Upper lobe of left lung (tissue), 6 donors: ENCODE results near the gene OLFM2. TPM values are rescaled to one million over a fixed set of nuclear protein-coding genes. Genes with fewer than 3 reads are reported as not detected.

ENCODE experiments used
- ATAC-seq, 2 donors: fragments of 200-7000 bp; cut with Tn5 transposase; one replicate each; pipeline ENCODE4 v1.9.1; 2022; ENCODE audit warnings: mild to moderate bottlenecking in 2 of 2, moderate library complexity in 2 of 2; ENCODE audit not compliant: low FRiP score in 2 of 2
- DNase-seq, 2 donors: peaks; one replicate each; pipeline ENCODE4 v3.0.0-alpha.2; 2019 to 2020
- H3K27ac ChIP-seq, 4 donors: fragments of 200-600 bp; sonication (generic); one replicate each; pipeline ENCODE4 v1.5.1; 2016 to 2019
- H3K27me3 ChIP-seq, 4 donors: fragments of 200-600 bp; sonication (generic); one replicate each; pipeline ENCODE4 v1.5.1; 2017 to 2019
- H3K36me3 ChIP-seq, 4 donors: fragments of 200-600 bp; sonication (generic); one replicate each; pipeline ENCODE4 v1.5.1; 2016 to 2019
- H3K4me1 ChIP-seq, 4 donors: fragments of 200-600 bp; sonication (generic); one replicate each; pipeline ENCODE4 v1.5.1; 2018 to 2019
- H3K4me3 ChIP-seq, 4 donors: fragments of 200-600 bp; sonication (generic); one replicate each; pipeline ENCODE4 v1.5.1; 2017 to 2019; ENCODE audit warnings: mild to moderate bottlenecking in 2 of 4, moderate library complexity in 1 of 4
- H3K9me3 ChIP-seq, 4 donors: fragments of 200-600 bp; sonication (generic); one replicate each; pipeline ENCODE4 v1.5.1; 2018 to 2019
- CTCF ChIP-seq, 6 experiments: fragments of 450-650 bp in 4 of 6; fragments of 200-600 bp in 2 of 6; sonication (generic) in 2 of 6; IDR thresholded peaks; one replicate each; pipeline ENCODE4 v1.5.1; 2016 to 2019; ENCODE audit warnings: antibody characterized with exemption in 6 of 6
- EP300 ChIP-seq, 4 donors: sonication (generic); formaldehyde crosslinking; IDR thresholded peaks; one replicate each; pipeline ENCODE4 v1.5.1; 2017; ENCODE audit warnings: antibody characterized with exemption in 4 of 4, control low read depth in 2 of 4
- POLR2A ChIP-seq, 4 donors: fragments of 450-650 bp; IDR thresholded peaks; one replicate each; pipeline ENCODE4 v1.5.1; 2016 to 2017; ENCODE audit warnings: antibody characterized with exemption in 4 of 4, mild to moderate bottlenecking in 2 of 4
- POLR2AphosphoS5 ChIP-seq, 2 donors: sonication (generic); formaldehyde crosslinking; IDR thresholded peaks; one replicate each; pipeline ENCODE4 v1.5.1; 2017; ENCODE audit warnings: antibody characterized with exemption in 2 of 2
- WGBS, 2 donors: methylation state at CpG; one replicate each; pipeline ENCODE4 v1.1.5; 2017 to 2018; 5-methylcytosine and 5-hydroxymethylcytosine counted together
- total RNA-seq, 6 donors: library from RNA; depleted of rRNA in 4 of 6; stranded (reverse); fragments of >200 nt in 4 of 6; gene quantifications; one replicate each; pipeline versions ENCODE4 v1.1.0 to v1.2.1, GENCODE V29; 2016 to 2021
- donor health status: DM: no; HTN: no; CAD: no; lungs with moderate emphysema.
- donor health status: DM: no; HTN: yes; CAD: no; lungs with severe emphysema.

Gene OLFM2
- total RNA-seq, 6 donors from 2014 or later = 0.98 to 11.3 (median 4.7) TPM; not detected in 1

DNA sequence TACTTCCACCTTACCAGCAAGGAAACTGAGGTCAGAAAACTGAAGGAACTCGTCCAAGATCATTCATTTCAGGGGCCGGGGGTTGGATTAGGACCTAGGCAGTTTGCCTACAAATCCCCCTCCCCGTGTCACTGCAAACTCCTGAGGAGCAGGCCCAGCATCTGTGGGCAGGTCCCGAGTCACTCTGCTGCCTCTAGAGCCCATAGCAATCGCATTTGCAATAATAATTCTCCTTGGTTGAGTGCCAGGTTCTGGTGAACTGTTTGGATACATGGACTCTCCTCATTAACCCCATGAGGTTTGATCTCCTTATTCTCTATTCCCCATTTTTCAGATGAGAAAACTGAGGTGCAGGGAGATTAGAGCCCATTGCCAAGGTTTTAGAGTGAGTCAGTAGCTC is 100.3 kb downstream of the OLFM2 start:
- H3K27ac ChIP-seq = peak overlapping the region in 1 of 4 donors; percentile 87
- TF ChIP-seq CTCF (IDR thresholded peaks at IDR 0.05) (no peak), EP300 (IDR thresholded peaks at IDR 0.05) (no peak), POLR2A (IDR thresholded peaks at IDR 0.05) (no peak), POLR2AphosphoS5 (IDR thresholded peaks at IDR 0.05) (no peak)
- H3K4me3 ChIP-seq = peak overlapping the region; percentile 91 to 100 (median 92)
- no peaks in the 10 kb centered on the region for H3K9me3 ChIP-seq
- H3K4me1 ChIP-seq = peaks cover 8 to 18% (median 13%) of the 10 kb centered on the region in 4 donors
- peaks cover 0 to 29% (median 24%) of the 10 kb centered on the region in 4 donors for H3K36me3 ChIP-seq
- DNase-seq (no peak), ATAC-seq (no peak)
- WGBS, 2 donors = 0 to 8% methylated on average over 5 of the region's 5 CpGs
- H3K27me3 ChIP-seq = no peaks in the 10 kb centered on the region

DNA sequence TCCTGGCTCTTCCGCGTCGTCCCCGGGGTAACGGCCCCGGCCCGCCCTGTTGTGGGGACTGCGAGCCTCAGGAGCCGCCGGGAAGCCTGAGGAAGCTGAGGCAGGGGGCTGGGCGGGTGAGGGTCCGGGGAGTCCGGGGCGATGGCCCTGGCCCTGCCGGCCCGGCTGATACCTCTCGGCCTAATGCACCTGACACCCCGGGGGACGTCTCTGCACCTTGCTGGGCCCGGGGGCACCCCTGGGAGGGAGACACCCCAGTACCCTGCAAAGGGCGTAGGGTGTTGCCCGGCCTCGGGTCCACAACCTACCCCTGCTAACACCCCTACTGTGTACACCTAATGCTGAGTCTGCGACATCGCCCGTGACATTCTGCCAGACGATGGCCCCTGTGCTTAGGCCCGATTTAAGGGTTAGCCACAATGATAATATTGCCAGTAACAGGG is 100.8 kb downstream of the OLFM2 start:
- DNase-seq (no peak), ATAC-seq (peak in 1 of 2 donors; percentile 40)
- peak overlapping the region; percentile 47 to 87 (median 77) for H3K27ac ChIP-seq
- WGBS, 2 donors = 0 to 3% methylated on average over 8 to 21 of the region's 28 CpGs
- H3K4me1 ChIP-seq = peaks cover 8 to 18% (median 13%) of the 10 kb centered on the region in 4 donors
- peak overlapping the region; percentile 91 to 100 (median 92) for H3K4me3 ChIP-seq
- no peaks in the 10 kb centered on the region for H3K9me3 ChIP-seq
- no peaks in the 10 kb centered on the region for H3K27me3 ChIP-seq
- no peak for TF ChIP-seq POLR2A (IDR thresholded peaks at IDR 0.05)
- TF ChIP-seq EP300 (IDR thresholded peaks at IDR 0.05) = no peak
- TF ChIP-seq POLR2AphosphoS5 (IDR thresholded peaks at IDR 0.05) = no peak
- TF ChIP-seq CTCF (IDR thresholded peaks at IDR 0.05) = no peak
- peaks cover 0 to 28% (median 23%) of the 10 kb centered on the region in 4 donors for H3K36me3 ChIP-seq

DNA sequence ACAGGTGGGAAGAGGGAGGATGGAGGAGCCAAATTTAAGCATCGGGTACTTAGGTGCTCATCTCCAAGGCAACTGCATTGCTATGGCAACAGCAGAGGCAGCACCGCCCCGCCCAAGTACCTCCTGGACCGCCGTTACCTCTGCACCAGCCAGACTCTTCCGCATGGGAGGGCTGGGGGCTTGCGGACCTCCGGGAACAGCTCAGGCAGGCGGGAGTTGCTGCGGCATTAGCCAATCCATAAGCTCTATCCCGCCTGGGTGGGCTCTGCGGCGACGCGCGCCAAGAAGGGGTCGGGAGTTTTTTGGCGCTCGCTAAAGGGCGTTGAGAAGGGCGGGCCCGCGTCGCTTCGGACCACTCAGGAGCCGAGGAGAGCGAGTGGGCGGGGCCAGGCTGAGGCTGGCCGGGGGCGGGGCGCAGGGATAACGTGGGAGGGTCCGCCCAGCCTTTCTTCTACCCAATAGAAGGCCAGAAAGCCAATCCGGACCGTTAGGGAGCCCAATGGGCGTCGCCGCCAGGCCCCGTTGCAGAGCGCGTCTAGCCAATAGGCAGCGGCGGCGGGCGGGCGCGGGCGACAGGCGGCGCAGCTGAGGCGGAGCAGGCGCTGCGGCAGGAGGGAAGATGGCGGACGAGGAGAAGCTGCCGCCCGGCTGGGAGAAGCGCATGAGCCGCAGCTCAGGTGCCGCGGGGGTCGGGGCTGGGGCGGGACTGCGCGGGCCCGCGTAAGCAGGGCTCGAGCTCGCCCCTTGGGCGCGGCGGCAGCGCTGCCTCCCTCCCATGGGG is 101.4 kb downstream of the OLFM2 start, which contains the start of gene PIN1:
PIN1 (plus strand) TSS at position 593 of the 781 bp plus-strand sequence; CDS start at position 620, 27 bp downstream.
- H3K27ac ChIP-seq = peak within 1 kb of the TSS; percentile 47 to 87 (median 77)
- no peaks in the 10 kb centered on the region for H3K9me3 ChIP-seq
- DNase-seq = peak; percentile 99 to 100
- peaks cover 8 to 18% (median 13%) of the 10 kb centered on the region in 4 donors for H3K4me1 ChIP-seq
- H3K36me3 ChIP-seq = peaks cover 0 to 28% (median 22%) of the 10 kb centered on the region in 4 donors
- WGBS, 2 donors = 0 to 1% methylated on average over 30 to 42 of the region's 73 CpGs
- no peaks in the 10 kb centered on the region for H3K27me3 ChIP-seq
- ATAC-seq = peak; percentile 99 to 100
- peak within 1 kb of the TSS; percentile 91 to 100 (median 92) for H3K4me3 ChIP-seq
- no peak for TF ChIP-seq EP300 (IDR thresholded peaks at IDR 0.05)
- TF ChIP-seq CTCF (IDR thresholded peaks at IDR 0.05) = peak; percentile 42 to 82 (median 68)
- peak in 1 of 4 donors; percentile 58 for TF ChIP-seq POLR2A (IDR thresholded peaks at IDR 0.05)
- TF ChIP-seq POLR2AphosphoS5 (IDR thresholded peaks at IDR 0.05) = peak; percentile 53 to 63

- Histone ChIP-seq H3K9me3 (no peaks in the 10 kb centered on the region), H3K36me3 (peaks cover 0 to 28% (median 21%) of the 10 kb centered on the region in 4 donors), H3K27me3 (no peaks in the 10 kb centered on the region), H3K4me1 (peaks cover 8 to 22% (median 14%) of the 10 kb centered on the region in 4 donors), H3K27ac (peak overlapping the region in 2 of 4 donors; percentile 25 to 87), H3K4me3 (peak overlapping the region; percentile 48 to 100 (median 92))
- ATAC-seq (no peak), DNase-seq (no peak)
- TF ChIP-seq CTCF (IDR thresholded peaks at IDR 0.05) = no peak
- TF ChIP-seq POLR2A (IDR thresholded peaks at IDR 0.05) = no peak
- WGBS, 2 donors = 74 to 78% methylated on average over 6 of the region's 6 CpGs
These were observed 102.0 kb downstream of the OLFM2 start for GRCh38 chr19:9834307-9834725.
